Activated T-cell treated with anti-CD3 and anti-CD28 coated beads, Interleukin-2, amount 50 U/mL, for 1 hour (primary cell): ENCODE data around the gene ARMC6.
A peak's percentile ranks its signal among the peaks of the same experiment; 100 is the strongest.

Experiments used
- DNase-seq: peaks from one replicate; pipeline ENCODE4 v3.0.0-alpha.2; 2020

The ARMC6 gene

GRCh38 chr19:19055701-19056100, 22.3 kb downstream of the ARMC6 start:
- DNase-seq: no peak

DNA sequence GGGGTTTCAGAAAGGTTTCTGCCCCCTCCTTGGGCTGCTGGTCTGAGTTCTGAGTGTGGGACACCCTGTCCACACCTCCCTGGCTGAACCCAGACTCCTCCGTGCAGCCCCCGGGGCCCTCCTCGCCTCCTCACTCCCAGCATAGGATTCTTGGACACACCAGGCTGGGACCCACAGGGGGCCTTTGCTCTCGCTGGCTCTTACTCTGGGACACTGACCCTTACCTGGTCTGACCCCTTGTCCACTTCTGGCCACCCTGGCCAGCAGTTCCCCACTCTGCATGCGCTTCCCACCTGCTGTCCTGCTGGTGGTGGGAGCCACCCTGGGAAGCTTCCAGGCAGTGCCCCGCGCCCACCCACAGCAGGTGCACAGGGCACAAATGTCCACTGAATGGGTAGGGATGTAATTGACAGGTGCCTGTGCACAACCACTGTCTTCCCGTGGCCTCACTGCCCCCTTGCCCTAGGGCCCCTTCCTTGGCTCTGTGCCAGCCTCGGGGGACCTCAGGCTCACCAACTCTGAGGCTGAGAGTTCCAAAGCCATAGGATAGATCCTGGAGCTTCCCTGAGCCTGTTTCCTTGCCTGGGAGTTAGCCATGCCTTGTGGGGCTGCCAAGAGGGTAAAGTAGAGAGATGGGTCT, 23.4 kb downstream of the ARMC6 start:
- DNase-seq: no peak

DNA sequence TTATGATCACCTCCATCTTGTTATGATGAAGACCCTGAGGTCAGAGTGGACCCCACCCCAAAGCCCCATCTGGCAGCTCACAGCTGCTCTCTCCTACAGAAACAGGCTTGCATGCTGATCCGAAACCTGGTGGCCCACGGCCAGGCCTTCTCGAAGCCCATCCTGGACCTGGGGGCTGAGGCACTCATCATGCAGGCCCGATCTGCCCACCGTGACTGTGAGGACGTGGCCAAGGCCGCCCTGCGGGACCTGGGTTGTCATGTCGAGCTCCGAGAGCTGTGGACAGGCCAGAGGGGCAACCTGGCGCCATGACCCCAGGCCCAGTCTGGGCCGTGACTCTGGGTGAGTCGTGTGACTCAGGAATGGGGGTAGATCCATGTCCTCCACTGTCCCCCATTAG, 23.9 kb downstream of the ARMC6 start:
- DNase-seq: no peak

GRCh38 chr19:19057720-19058119, 24.3 kb downstream of the ARMC6 start:
- DNase-seq: no peak

DNA sequence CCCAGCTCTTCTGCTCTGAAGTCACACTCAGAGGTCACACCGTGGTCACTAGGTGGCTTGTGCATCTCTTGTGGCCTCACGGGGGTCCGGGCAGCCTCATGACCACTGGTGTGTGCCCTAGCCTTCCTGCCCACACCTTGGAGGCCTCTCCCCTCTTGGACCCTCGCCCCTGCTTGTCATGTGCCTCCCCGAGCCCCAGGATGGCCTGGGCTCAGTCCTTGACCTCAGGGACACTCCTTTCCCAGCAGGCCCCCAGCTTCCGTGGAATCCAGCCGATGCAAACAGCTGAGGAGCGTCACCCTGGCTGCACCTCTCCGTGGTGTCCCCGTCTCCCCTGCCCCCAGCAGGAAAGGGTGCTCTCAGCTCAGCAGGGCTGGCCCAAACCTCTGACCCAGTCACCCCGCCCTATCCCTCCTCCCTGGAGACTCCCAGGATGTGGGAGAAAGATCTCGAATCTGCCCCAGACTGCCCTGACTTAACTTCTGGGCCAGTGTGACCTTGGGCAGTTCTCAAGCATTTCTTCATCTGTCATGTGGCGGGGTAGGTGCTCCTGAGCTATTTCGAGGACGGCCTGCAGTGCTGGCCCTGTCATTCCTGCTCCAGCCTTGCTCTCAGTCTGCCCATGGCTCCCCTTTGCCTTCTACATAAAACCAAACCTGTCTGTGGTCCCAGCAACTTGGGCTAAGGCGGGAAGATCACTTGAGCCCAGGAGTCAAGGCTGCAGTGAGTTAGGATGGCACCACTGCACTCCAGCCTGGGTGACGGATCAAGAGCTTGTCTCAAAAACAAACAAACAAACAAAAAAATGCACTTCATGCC, 25.8 kb downstream of the ARMC6 start:
- no peak for DNase-seq

GRCh38 chr19:19059837-19060611, 26.6 kb downstream of the ARMC6 start:
- DNase-seq: no peak

DNA sequence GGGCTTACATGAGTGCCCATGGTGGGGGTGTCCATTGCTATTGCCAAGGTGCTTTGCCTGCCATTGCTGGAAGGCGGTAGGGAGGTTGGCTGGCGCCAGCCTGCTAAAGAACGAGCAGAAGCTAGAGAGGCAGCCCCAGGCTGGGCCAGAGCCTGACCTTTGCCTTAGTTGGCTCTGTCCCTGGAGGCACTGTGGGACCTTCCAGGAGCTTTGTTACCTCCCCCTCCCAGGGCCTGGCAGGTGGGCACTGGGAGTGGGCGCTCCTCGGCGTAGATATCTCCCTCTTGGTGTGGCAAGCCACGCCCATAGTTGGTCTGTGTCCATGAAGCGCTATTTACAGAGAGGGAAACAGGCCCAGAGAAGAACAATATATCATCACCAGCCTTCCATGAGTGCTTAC, 28.1 kb downstream of the ARMC6 start:
- no peak for DNase-seq

DNA sequence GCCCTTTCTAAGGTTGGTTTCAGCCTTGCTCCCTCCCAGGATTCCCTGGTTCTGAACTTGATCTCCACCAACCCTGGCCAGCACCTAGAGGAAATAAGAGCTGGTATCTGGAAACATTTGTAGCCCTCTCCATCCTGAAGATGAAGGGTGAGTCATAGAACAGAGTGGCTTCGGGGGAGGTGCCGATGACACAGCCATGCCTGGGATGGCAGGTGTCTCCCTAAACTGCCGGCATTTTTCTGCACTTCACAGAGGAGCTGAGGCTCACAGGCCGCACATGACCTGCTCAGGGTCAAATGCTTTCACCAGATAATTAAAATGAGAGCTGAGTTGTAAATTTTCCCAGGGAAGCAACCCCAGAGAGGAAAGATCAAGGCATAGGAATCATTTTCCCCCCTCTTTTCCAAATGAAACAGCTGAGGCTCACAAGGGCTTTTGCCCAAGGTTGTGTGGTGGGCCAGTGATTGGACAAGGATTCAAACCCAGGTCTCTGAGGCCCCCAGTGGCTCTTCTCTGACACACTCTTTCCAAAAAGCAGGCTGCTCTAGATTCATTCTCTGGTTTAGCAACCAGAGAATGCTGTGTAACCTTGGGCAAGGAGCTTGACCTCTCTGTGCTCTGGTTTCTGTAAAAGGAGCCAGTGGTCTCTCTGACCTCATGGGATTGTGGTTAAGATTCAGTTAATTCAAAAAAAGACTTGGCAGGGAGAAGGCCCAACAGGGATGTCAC, 29.2 kb downstream of the ARMC6 start:
- no peak for DNase-seq

DNA sequence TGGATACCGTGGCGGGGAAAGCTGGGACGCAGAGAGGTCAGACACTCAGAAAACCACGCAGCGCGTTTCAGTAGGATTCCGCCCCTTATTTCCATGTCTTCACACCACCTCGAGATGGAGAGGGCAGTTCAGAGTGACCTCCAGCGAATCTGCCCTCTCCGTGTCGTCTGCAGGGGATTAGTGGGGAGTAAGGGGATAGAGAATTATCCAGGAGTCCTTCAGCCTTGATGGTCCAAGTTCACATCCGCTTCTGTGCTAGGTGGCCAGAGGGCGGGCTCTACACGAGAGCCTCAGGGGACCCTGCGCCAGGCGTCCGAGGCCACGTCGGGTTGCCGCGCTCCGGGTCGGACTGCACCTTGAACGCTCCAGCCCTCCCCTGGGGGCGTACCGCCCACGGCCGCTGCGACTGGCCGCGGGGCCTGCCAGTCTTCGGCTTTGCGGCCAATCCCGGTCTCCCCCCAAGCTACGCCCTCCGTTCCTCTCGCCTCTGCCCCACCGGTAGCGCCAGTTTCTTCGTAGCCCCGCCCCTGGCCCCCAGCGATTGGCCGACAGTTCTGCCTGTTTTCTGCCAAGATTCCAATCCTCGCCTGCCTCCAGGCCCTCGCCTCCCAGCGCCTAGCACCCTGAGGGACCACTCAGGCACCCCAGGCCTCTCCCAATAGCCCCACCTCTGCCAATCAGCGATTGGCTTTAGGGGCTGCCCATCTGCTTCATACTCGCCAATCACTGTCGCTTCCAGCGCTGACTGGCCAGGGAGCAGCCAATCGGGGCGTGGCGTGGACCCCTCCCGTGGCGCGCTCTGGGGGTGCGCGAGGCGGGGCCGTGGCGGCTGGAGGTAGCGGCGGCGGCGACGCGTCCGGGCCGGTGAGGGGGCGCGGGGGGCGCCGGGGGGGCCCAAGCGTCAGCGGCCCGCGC, 30.0 kb downstream of the ARMC6 start, which contains the start of gene SLC25A42:
TSS of gene SLC25A42 (plus strand) at position 812 of the 915 bp plus-strand sequence. CDS start 32,131 bp downstream, outside the sequence.
- peak; percentile 98 for DNase-seq

GRCh38 chr19:19064098-19064722, 30.8 kb downstream of the ARMC6 start:
- DNase-seq: peak; percentile 26

DNA sequence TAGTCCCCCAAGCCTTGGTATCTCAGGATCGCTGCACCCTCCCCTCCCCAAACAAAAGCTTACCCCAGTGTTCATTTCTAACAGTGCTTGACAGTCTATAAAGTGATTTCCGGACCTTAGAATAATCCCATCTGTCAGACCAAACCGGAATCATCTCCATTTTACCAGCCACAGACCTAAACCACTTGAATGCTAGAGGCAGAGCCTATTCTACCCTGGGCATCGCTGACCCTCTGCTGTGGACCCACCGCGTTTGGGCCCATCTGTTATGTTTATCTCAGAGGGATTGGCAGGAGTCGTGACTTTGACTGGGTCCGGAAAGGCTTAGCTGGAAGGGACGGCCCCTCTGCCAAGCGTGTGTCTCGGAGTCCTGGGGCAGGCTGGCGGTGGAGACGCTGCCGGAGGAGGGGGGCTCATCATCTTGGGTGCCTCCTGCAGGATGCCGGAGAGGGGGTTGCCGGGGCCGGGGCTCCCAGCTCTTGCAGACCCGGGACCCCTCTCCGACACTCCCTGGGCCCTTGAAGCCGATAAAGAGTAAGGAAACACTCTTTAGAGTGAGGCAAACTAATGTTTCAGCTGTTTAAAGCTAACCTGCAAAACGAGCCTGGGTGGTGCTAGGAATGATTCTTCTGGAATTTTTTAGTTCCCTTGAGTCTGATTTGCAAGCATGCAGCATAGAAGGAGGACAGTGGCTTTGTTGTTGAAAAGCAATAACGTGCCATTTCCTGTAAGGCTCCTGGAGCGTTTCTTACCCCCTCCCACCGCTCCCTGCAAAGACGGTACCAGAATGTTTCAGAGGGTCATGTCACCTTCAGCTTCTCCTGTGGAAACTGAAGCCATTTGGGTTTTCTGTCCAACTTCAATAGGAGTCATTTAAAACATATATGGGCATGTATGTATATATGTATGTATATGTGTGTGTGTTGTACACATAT, 31.7 kb downstream of the ARMC6 start:
- DNase-seq: peak; percentile 32

GRCh38 chr19:19067276-19068072, 34.1 kb downstream of the ARMC6 start:
- no peak for DNase-seq

DNA sequence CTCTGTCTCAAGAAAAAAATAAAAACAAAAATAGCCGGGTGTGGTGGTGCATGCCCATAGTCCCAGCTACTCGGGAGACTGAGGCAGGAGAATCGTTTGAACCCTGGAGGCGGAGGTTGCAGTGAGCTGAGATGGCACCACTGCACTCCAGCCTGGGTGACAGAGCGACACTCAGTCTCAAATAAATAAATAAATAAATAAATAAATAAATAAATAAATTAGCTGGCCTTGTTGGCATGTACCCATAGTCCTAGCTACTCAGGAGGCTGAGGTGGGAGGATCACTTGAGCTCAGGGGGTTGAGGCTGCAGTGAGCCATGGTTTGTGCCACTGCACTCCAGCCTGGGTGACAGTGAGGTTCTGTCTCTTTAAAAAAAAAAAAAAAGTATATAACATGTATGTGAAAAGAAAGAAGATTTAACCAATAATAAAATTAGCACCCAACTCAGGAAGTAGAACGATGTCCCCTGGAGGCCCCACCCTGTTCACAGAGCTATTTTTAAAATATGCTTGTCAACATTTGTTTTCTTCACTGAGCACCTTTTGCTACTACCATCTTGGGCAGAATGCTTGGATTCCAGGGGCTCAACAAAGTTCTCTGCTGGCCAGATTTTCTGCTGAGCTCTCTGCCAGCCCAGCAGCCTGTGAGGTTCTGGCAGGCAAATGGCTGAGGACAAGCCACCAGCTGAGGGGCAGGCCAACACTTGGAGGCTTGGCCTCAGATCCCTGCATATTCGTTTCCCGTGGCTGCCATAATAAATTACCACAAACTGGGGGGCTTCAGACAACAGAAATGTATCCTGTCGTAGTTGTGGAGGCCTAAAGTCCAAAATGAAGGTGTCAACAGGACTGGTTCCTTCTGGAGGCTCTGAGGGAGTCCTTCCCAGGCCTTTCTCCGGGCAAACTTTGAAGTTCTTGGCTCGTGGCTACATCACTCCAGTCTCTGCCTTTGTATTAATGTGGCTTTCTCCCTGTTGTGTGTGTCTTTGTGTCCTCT, 35.6 kb downstream of the ARMC6 start:
- no peak for DNase-seq

GRCh38 chr19:19071897-19072296, 38.5 kb downstream of the ARMC6 start:
- DNase-seq: no peak

- DNase-seq: no peak
Measured at GRCh38 chr19:19074196-19074882, 40.9 kb downstream of the ARMC6 start.

DNA sequence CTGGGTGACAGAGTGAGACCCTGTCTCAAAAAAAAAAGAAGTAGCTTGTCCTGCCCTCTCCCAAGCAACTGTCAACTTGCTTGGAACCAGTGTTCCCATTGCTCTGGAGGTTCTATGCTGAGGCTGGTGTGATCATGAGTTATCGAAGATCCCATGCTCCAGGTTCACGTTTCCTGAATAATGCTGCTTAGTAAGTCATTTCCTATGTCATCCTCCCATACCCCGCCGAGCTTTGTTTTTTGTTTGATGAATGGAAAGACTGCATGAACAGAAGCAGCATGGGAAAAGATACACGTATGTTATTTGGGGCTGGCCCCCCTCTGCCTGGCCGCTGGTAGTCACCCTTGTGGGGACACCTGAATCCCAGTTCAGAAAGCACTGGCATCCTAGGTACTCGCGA, 41.7 kb downstream of the ARMC6 start:
- no peak for DNase-seq

- no peak for DNase-seq
Measured at GRCh38 chr19:19076476-19076875, 43.1 kb downstream of the ARMC6 start.
